Measurements from ENCODE around the gene VCY1B.
"Not testable (repeated sequence)": the region's sequence is repeated elsewhere in the genome, so short reads cannot be mapped to it uniquely, and the experiment has no call there.

The VCY1B gene

GRCh38 chrY:14055927-14056326 is at the start of gene VCY1B:
VCY1B (plus strand) TSS chrY:14056227; CDS start chrY:14056290, 63 bp downstream.
- DNase-seq (ENCODE audit: extremely low read depth, low read depth); H3K4me3 ChIP-seq (replicated peaks; ENCODE audit: low read depth, low read length): not testable (repeated sequence)

DNA sequence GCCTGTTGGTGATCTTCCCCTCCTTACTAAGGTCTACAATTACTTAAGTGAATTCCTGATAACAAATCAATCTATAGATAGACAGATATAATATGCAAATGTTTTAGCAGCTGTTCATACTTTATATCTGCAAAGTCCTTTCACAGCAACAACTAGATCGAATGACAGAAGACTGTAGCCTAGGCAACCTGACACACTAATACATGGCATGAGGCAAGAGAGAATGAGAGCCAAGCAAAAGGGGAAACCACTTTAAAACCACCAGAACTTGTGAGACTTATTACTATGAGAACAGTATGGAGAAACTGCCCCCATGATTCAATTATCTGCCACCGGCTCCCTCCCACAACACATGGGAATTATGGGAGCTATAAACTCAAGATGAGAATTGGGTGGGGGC is 44.1 kb upstream of the VCY1B start:
- H3K4me3 ChIP-seq (replicated peaks; ENCODE audit: low read depth, low read length); DNase-seq (ENCODE audit: extremely low read depth, low read depth): not testable (repeated sequence)

DNA sequence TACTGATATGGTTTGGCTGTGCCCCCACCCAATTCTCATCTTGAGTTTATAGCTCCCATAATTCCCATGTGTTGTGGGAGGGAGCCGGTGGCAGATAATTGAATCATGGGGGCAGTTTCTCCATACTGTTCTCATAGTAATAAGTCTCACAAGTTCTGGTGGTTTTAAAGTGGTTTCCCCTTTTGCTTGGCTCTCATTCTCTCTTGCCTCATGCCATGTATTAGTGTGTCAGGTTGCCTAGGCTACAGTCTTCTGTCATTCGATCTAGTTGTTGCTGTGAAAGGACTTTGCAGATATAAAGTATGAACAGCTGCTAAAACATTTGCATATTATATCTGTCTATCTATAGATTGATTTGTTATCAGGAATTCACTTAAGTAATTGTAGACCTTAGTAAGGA is 25.6 kb upstream of the VCY1B start:
- DNase-seq (ENCODE audit: extremely low read depth, low read depth); H3K4me3 ChIP-seq (replicated peaks; ENCODE audit: low read depth, low read length): not testable (repeated sequence)

DNA sequence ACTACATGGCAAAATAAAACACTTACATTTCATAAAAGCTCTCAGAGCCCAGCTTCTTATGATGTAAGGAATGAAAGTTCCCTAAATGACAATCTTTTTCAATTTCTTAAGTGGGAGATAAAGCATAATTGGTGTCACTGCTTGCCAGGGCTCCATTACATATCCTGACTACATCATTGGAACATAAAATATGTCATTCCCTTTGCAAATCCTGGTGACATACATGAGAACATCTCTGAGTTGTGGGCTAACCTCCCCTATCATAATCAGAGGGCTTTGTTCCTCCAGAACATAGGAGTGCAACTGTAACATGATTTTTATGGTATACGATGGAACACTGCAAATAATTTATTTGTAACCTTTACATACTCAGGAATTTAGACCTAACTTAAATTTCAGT is 29.9 kb downstream of the VCY1B start:
- TF ChIP-seq, protein P1, sequence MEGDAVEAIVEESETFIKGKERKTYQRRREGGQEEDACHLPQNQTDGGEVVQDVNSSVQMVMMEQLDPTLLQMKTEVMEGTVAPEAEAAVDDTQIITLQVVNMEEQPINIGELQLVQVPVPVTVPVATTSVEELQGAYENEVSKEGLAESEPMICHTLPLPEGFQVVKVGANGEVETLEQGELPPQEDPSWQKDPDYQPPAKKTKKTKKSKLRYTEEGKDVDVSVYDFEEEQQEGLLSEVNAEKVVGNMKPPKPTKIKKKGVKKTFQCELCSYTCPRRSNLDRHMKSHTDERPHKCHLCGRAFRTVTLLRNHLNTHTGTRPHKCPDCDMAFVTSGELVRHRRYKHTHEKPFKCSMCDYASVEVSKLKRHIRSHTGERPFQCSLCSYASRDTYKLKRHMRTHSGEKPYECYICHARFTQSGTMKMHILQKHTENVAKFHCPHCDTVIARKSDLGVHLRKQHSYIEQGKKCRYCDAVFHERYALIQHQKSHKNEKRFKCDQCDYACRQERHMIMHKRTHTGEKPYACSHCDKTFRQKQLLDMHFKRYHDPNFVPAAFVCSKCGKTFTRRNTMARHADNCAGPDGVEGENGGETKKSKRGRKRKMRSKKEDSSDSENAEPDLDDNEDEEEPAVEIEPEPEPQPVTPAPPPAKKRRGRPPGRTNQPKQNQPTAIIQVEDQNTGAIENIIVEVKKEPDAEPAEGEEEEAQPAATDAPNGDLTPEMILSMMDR (IDR thresholded peaks at IDR 0.05; ENCODE audit: low read depth, low read length, missing control alignments) = no peak
- DNase-seq (ENCODE audit: extremely low read depth, low read depth) = no peak
- H3K4me3 ChIP-seq (replicated peaks; ENCODE audit: low read depth, low read length) = no peak overlapping the region

Measured in HFF-Myc (cell line).